T-helper 1 cell treated with Interleukin-12 subunit alpha and Interleukin-12 subunit beta and Interleukin-4 antibody, amounts not matched to agents 30 ng/mL and 1 ng/mL, for 36 hours (primary cell): Measurements from ENCODE around the gene NETO2. TPM values are rescaled to one million over a fixed set of nuclear protein-coding genes. Genes with fewer than 3 reads are reported as not detected.

Experiments used
- intact Hi-C: fragments of 100-400 bp; cut with micrococcal nuclease; formaldehyde crosslinking; loops from one replicate; pipeline ENCODE4 v1.15.1; 2024
- total RNA-seq: library from RNA; stranded (reverse); gene quantifications from 2 replicates; pipeline ENCODE4 v1.2.3, GENCODE V29; 2022

The NETO2 gene
- total RNA-seq, 1 donor from 2014 or later, result 12.0 TPM

GRCh38 chr16:47047524-47048203 is 96.1 kb downstream of the NETO2 start:
- intact Hi-C loops, result no loop called here

DNA sequence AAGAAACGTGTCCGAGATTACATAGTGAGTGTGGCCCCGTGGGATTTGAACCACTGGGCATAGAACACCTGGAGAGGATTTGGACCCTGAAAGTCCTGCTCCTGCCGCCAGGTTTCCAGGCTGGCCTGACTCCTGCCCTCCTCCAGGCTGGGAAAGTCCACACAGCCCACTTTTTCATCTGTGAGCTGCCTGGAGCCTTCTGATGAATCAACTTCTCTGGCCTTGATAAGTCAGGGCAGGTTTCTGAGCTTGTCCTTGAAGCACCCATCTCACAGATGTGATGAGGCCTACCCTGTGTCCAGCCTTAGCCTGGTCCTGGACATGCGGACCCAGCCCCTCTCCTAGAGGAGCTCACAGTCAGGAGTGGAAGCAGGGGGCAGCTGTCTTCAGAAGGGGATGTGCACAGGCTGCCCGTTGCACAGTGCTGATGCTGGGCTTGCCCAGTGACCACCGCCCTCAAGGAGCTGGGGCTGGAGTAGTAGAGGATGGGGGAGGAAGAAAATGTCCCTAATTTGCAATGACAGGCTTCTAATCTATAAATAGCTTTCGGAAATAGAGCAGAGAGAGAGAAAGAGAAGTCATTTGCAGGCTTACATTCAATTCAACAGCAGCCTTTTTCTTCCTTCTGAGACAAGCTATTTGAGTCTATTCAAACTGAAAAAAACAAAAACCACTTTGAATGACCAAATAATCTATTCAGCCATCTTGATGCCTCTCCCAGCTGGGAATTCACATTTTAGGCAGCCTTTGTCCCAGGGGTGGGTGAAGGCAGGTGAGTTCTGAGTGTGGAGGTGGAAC is 96.8 kb downstream of the NETO2 start:
- intact Hi-C loops, result no loop called here

GRCh38 chr16:47045459-47045858 is 98.3 kb downstream of the NETO2 start:
- intact Hi-C loops, result no loop called here

- intact Hi-C loops, result no loop called here
These were observed 98.7 kb downstream of the NETO2 start for GRCh38 chr16:47045023-47045422.

- intact Hi-C loops, result no loop called here
These were observed 99.6 kb downstream of the NETO2 start for GRCh38 chr16:47043970-47044684.

DNA sequence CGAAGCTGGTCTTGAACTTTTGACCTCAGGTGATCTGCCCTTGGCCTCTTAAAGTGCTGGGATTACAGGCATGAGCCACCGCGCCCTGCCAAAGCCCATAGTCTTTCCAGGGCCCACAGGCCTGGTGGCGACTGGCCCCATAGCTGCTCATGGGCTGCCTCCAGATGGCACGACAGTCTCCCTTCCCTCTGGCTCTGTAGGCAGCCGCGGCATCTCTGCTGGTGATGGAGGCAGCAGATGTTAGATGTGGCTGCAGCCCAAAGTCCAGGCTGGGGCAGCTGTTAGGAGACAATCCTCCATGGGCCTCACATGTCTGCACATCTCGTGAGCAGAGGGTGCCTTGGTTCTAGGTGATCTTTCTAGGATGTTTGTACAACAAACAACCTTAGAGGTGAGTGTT is 100.5 kb downstream of the NETO2 start:
- intact Hi-C loops, result no loop called here

- intact Hi-C loops, result loop anchor here (1.0 to 10.0 kb wide), 11 partner anchors 31 to 1597 kb away; partner anchors contain the start of genes ABCC11, DNAJA2, ITFG1 and LONP2
These were observed 105.8 kb downstream of the NETO2 start for GRCh38 chr16:47037746-47038458.

DNA sequence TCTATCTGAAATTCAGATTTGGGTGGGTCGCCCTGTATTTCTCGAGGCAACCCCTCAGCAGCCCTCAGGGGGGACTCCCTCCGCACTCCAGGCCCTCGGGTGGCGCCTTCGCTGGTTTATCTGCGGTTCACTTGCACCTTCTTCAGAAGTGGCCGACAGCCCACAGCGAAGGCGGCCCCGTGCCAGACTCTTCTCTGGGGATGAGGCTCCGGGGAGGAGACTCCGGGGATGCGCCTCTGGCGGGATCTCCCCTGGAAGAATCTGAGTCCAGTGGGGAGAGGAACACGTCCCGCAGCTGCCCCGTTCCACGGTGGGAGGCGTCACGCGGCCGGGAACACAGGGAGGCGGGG is 106.4 kb downstream of the NETO2 start:
- intact Hi-C loops, result loop anchor here (1.0 to 10.0 kb wide), 10 partner anchors 32 to 1597 kb away; partner anchors contain the start of genes ABCC11, DNAJA2, ITFG1 and LONP2

GRCh38 chr16:47036201-47036600 is 107.5 kb downstream of the NETO2 start:
- intact Hi-C loops, result loop anchor here (2.0 to 10.0 kb wide), 4 partner anchors 347 to 1599 kb away; partner anchors contain the start of genes ABCC11, ITFG1, LONP2 and ORC6

- intact Hi-C loops, result loop anchor here (10.0 kb wide), 2 partner anchors 1209 to 1599 kb away; partner anchors contain the start of genes ABCC11 and LONP2
These were observed 108.3 kb downstream of the NETO2 start for GRCh38 chr16:47035436-47035835.

GRCh38 chr16:47034455-47034854 is 109.3 kb downstream of the NETO2 start:
- intact Hi-C loops, result loop anchor here (10.0 kb wide), 2 partner anchors 1210 to 1600 kb away; partner anchors contain the start of genes ABCC11 and LONP2

DNA sequence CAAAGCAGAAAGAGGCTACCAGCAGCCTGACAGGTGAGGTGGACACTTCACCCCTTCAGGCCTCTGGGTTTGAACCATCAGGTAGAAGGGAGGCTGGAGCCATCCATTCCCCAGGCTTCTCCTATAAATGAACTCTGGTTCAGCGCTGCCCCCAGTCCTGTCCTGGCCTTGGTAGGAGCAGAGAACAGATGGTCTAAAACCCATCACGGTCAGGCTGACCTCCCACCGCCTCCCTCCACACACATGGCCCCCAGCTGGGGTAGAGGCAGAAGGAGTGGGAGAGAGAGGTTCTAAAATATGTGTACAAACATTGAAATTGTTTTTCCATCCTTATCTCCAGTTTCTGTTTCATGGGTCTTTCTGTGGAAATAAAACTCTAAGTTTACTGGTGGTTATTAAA is 110.6 kb downstream of the NETO2 start:
- intact Hi-C loops, result loop anchor here (10.0 kb wide), 2 partner anchors 1212 to 1602 kb away; partner anchors contain the start of genes ABCC11 and LONP2

DNA sequence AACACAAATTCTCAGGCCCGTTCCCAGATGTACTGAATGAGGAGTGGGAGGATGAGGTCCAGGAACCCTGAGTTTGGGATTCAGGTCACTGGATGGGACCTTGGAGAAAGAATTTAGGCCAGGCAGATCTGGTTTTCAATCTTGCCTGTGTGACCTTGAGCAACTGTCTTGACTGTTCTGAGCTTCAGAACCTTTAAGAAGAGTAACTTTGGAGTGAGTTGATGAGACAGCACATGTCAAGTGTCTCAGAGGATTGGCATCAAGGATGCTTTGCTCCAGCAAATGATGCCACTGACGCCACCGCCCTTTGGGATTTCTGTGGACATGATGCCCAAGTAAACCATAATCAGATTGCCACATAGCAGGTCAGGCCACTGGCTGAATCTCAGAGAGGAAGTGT is 114.0 kb downstream of the NETO2 start:
- intact Hi-C loops, result loop anchor here (10.0 kb wide), 2 partner anchors 1215 to 1605 kb away; partner anchors contain the start of genes ABCC11 and LONP2

DNA sequence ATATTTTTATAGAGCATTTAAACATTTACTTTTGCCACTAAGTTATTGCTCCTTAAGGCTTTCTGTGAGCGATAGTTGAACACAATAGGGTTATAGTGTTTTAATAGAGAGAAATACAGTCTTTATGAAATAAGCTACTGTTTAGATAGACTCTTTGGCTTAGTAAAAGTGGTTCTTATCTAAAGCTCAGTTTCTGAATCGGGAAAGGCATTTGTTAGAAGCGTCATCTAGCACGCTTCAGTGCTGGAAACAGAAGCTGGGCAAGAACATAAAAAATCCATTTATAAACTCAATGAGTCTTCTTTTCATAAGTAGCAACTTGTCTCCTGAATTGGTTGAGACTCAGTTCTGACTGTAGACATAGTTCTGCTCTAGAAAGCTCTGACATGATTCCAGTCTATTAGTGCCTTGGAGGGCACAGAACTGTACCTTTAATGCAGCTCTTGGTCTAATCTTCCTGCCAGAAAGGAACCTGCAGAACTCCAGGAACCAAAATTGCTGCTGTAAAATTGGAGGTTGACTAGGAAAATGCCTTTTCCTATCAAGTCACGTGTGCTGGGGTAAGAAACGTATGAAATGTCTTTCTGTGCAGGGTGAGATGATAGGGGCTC is 114.9 kb downstream of the NETO2 start:
- intact Hi-C loops, result no loop called here

Other genes with a start within 250 kb of the NETO2 start
- gene DNAJA2, start 170.3 kb downstream of the NETO2 start, total RNA-seq, result 61.4 and 61.8 TPM in 2 replicates